Stimulated activated naive CD8-positive, alpha-beta T cell treated with anti-CD3 and anti-CD28 coated beads, Interleukin-15, Interleukin-2, amounts not matched to agents 100 ng/mL and 50 ng/mL, for 24 hours (primary cell): ENCODE measurements around the gene TM4SF5.

ENCODE experiments used
- H3K27ac Mint-ChIP-seq: one replicate; pipeline ENCODE4 v1.8.0; 2021; ENCODE audit warnings: mild to moderate bottlenecking, mixed read lengths
- H3K27me3 Mint-ChIP-seq: one replicate; pipeline ENCODE4 v1.8.0; 2021; ENCODE audit warnings: mixed read lengths
- H3K36me3 Mint-ChIP-seq: one replicate; pipeline ENCODE4 v1.8.0; 2021; ENCODE audit warnings: low read depth, mixed read lengths
- H3K4me1 Mint-ChIP-seq: one replicate; pipeline ENCODE4 v1.8.0; 2021; ENCODE audit warnings: low read depth, mixed read lengths
- H3K4me3 Mint-ChIP-seq: one replicate; pipeline ENCODE4 v1.8.0; 2021; ENCODE audit warnings: mild to moderate bottlenecking, mixed read lengths
- H3K9me3 Mint-ChIP-seq: one replicate; pipeline ENCODE4 v1.8.0; 2021; ENCODE audit warnings: mixed read lengths

The TM4SF5 gene

DNA sequence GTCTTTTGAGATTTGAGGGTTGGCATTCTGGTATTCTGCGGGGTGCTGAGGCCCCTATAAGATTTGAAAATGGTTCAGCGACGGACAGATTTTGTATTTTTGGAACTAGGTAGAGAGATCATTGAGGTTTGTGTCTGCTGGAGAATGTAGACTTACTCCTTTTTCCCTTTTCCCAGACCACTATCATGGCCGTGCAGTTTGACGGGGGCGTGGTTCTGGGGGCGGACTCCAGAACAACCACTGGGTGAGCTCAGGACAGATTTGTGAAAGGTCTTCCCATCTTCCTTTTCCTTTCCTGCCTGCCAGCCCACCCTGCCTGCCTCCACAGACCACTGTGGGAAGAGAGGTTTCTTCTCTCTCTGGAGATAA is 24.9 kb downstream of the TM4SF5 start:
- H3K4me3 Mint-ChIP-seq = peak overlapping the region; percentile 100
- peaks cover 21% of the 10 kb centered on the region for H3K4me1 Mint-ChIP-seq
- H3K27me3 Mint-ChIP-seq = peaks cover 4% of the 10 kb centered on the region
- no peaks in the 10 kb centered on the region for H3K9me3 Mint-ChIP-seq
- peak overlapping the region; percentile 98 for H3K27ac Mint-ChIP-seq
- peaks cover 22% of the 10 kb centered on the region for H3K36me3 Mint-ChIP-seq

DNA sequence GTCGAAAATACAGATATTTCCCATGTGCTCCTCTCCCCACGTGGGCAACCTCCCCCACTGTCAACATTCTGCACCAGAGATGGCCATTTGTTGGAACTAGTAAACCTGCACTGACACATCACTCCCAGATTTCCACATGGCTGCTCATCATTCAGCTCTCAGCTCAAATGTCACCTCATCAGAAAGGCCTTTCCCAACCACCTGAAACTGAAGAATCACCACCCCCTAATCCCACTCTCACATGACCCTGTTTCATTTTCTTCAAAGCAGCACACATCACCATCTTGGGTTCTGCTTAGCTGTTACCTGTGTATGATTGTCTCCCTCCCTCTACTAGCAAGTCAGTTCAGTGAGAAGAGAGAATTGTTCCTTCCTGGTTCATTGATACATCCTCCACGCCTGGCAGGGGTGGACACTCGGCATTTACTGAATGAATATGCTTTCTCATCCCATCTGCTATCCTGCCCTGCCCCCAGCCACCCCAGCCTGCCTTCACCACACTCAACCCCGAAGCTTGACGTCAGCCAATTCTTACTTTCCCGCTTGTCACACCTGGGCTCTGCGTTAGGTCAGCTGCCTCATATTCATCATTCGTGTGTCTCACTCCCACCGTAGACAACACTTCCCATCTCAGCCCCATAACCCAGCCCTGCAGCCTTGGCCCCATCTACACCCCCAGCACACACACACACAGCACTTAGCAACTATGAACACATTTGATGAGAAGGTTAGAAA is 28.9 kb downstream of the TM4SF5 start:
- H3K27me3 Mint-ChIP-seq = no peaks in the 10 kb centered on the region
- no peak overlapping the region for H3K4me3 Mint-ChIP-seq
- H3K27ac Mint-ChIP-seq = peak overlapping the region; percentile 10
- H3K9me3 Mint-ChIP-seq = no peaks in the 10 kb centered on the region
- peaks cover 21% of the 10 kb centered on the region for H3K4me1 Mint-ChIP-seq
- H3K36me3 Mint-ChIP-seq = peaks cover 22% of the 10 kb centered on the region

DNA sequence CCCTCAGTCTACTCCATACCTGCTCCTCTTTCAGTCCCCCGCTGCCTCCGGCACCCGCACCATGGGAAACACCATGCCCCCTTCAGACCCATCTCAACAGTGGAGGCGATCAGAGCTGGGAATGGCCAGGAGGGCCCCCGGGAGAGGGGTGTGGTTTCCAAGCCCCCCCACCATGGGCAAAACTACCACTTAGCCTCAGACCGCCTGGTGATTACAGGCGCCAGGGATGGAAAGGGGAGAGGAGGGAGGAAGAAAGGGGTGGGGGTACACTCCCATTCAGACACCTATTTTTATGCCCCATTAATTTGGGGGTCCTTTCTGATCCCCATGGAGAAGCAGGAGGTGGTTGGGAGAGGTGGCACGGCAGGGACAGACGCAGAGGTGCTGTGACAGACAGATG is 30.5 kb downstream of the TM4SF5 start, which contains the start of gene C17orf114:
Gene C17orf114 (minus strand): TSS at position 101 of the 400 bp plus-strand sequence.
- peaks cover 22% of the 10 kb centered on the region for H3K36me3 Mint-ChIP-seq
- H3K27ac Mint-ChIP-seq = no peak within 1 kb of the TSS
- H3K4me1 Mint-ChIP-seq = peaks cover 15% of the 10 kb centered on the region
- no peak within 1 kb of the TSS for H3K4me3 Mint-ChIP-seq
- no peaks in the 10 kb centered on the region for H3K27me3 Mint-ChIP-seq
- no peaks in the 10 kb centered on the region for H3K9me3 Mint-ChIP-seq

DNA sequence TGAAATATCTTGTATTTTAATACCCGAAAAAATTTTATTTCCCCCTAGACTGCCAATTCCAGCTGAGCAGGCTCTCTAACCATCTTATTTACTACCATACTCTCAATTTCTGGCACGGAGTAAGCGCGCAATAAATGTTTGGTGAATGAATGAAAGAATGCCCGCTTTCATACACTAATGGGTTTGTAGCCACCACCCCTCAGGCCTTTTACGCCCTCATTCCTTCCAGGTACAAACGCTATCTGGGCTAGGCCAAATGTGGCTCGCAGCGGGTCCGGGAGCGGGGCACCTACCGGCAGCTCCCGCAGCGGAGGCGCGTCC is 34.7 kb downstream of the TM4SF5 start:
- H3K36me3 Mint-ChIP-seq = no peaks in the 10 kb centered on the region
- no peaks in the 10 kb centered on the region for H3K9me3 Mint-ChIP-seq
- H3K4me3 Mint-ChIP-seq = peak overlapping the region; percentile 77
- no peak overlapping the region for H3K27ac Mint-ChIP-seq
- H3K27me3 Mint-ChIP-seq = no peaks in the 10 kb centered on the region
- H3K4me1 Mint-ChIP-seq = peaks cover 11% of the 10 kb centered on the region

DNA sequence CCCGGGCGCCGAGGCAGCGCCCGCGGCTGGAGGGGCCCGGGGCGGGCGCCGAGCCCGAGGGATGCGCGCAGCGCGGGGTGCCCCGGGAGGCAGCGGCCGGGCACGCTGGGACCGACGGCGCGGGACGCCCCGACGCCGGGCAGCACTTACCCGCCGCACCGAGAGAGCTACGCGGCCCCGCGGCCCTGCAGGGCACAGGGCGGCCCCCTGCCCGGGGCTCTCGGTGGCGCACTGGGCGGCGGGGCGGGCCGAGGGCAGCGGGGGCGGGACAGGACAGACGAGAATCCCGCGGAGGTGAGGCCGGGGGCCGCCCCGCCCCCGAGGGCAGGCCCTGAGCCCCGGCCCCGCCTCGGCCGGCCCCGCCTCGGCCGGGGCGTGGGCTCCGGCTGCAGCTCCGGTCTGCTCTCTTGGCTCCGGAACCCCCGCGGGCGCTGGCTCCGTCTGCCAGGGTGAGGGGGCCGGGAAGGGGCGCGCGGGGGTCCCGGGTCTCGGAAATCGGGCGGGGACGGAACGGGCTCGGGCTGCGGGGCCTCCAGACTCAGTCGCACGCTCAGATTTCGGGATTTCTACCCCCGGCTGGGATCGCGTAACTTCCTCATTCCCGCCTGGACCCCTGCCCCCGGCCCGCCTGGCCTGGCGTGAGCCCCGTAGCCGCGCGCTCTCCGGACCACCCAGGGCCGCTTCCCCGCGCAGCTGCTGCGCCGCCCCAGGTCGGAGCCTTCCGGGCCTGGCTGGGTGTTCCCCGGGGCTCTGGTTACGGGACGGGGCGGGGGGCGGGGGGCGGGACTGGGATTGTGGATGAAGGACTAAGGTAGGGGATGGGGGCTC is 35.3 kb downstream of the TM4SF5 start, which contains the start of gene PLD2:
Gene PLD2 (plus strand): TSS at position 376 of the 828 bp plus-strand sequence. CDS start 621 bp downstream, outside the sequence.
- no peak within 1 kb of the TSS for H3K27ac Mint-ChIP-seq
- H3K27me3 Mint-ChIP-seq = no peaks in the 10 kb centered on the region
- no peaks in the 10 kb centered on the region for H3K36me3 Mint-ChIP-seq
- H3K4me3 Mint-ChIP-seq = peak within 1 kb of the TSS; percentile 77
- H3K9me3 Mint-ChIP-seq = no peaks in the 10 kb centered on the region
- H3K4me1 Mint-ChIP-seq = peaks cover 11% of the 10 kb centered on the region

DNA sequence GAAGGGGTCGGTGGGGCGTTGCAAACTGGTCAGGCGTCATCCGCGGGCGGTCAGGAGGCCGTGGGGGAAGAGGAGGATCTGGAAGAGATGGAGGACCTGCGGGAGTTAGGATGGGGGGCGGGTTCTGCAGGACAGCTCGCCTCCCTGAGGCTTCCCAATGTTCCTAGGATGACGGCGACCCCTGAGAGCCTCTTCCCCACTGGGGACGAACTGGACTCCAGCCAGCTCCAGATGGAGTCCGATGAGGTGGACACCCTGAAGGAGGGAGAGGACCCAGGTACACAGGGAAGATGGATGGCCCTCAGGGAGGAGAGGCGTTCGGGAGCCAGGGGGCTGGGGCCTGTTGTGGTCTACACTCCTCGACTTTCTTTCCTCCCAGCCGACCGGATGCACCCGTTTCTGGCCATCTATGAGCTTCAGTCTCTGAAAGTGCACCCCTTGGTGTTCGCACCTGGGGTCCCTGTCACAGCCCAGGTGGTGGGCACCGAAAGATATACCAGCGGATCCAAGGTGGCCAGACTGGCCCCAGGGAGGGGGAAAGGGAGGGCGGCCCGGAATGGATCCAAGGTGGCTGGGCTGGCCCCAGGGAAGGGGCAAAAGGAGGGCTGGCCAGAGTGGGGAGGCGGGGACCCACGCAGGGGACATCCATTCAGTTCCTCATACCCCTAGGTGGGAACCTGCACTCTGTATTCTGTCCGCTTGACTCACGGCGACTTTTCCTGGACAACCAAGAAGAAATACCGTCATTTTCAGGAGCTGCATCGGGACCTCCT is 36.1 kb downstream of the TM4SF5 start:
- Mint-ChIP-seq H3K36me3 (no peaks in the 10 kb centered on the region), H3K27me3 (no peaks in the 10 kb centered on the region), H3K4me3 (peak overlapping the region; percentile 70), H3K4me1 (peaks cover 11% of the 10 kb centered on the region), H3K27ac (no peak overlapping the region), H3K9me3 (no peaks in the 10 kb centered on the region)

DNA sequence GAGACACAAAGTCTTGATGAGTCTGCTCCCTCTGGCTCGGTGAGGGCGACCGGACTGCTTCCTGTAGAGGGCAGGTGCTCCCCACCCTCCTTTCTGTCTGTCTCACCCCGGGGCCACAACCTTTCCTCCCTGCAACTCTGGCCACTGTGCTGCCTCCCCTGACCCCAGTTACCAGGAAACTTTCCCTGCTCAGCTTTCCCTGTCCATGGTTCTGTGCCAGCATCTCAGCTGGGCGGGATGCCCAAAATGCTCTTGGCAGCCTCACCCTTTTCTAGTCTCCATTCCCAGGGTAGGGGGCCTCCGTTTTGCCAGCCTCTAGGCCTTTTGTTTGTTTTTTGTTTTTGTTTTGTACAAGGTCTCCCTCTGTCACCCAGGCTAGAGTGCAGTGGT is 36.7 kb downstream of the TM4SF5 start:
- Mint-ChIP-seq H3K27me3 (no peaks in the 10 kb centered on the region), H3K4me1 (peaks cover 11% of the 10 kb centered on the region), H3K9me3 (no peaks in the 10 kb centered on the region), H3K27ac (no peak overlapping the region), H3K4me3 (peak overlapping the region; percentile 49), H3K36me3 (no peaks in the 10 kb centered on the region)

DNA sequence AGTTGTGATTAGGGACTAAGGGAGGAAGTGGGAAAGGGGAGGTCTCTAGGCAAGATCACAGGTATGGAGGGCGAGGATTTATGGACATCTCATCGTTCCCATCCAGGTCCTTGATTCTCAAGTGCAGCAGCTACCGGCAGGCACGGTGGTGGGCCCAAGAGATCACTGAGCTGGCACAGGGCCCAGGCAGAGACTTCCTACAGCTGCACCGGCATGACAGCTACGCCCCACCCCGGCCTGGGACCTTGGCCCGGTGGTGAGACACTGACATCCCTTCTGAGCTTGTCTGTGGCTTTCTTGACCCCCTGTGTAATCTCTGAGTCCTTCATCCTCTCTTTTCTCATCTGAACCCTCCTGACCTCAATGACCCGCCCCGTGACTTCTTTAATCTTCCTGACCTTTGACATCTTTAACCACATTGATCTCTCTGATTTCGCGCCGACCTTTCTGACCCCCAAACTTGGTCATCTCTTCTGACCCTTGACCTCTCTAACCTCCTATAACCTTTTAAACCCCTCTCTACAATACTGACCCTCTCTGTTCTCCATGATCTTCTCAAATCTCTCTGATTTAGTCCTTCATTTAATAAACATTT is 39.1 kb downstream of the TM4SF5 start:
- H3K4me3 Mint-ChIP-seq = no peak overlapping the region

DNA sequence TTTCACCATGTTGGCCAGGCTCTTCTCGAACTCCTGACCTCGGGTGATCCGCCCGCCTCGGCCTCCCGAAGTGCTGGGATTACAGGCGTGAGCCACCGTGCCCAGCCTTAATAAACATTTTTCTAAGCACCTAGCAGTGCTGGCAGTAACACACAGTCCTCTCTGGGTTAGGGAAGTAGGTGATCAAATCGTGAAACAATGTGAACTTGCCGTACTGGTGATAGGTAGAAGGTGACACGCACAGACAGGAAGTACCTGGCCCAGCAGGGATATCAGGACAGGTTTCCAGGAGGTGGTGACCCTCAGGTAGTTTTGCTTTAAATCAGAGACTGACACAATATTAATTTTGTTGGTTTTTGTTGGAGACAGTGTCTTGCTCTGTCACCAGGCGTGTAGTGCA is 39.8 kb downstream of the TM4SF5 start:
- Mint-ChIP-seq H3K4me3 (no peak overlapping the region), H3K4me1 (peaks cover 5% of the 10 kb centered on the region), H3K36me3 (no peaks in the 10 kb centered on the region), H3K27me3 (no peaks in the 10 kb centered on the region), H3K27ac (no peak overlapping the region), H3K9me3 (no peaks in the 10 kb centered on the region)

More for the DNA sequence above, 39.1 kb downstream of the TM4SF5 start:
- Mint-ChIP-seq H3K36me3 (no peaks in the 10 kb centered on the region), H3K4me1 (peaks cover 11% of the 10 kb centered on the region), H3K9me3 (no peaks in the 10 kb centered on the region), H3K27ac (no peak overlapping the region), H3K27me3 (no peaks in the 10 kb centered on the region)

DNA sequence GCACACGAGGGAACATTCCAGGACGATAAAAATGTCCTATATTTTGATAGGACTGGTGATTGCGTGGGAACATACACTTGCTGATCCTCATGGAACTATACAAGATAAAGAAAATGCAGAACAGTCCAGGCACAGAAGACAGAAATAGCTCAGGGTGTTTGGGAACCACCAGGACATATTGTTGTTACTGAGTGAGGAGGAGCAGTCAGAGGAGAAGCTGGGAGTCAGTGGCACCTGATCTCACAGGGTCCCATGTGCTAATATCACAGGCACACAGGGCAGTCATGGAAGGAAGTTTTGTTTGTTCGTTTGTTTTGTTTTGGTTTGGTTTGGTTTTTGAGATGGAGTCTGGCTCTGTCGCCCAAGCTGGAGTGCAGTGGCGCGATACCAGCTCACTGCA is 41.0 kb downstream of the TM4SF5 start:
- no peak overlapping the region for H3K4me3 Mint-ChIP-seq
- peaks cover 2% of the 10 kb centered on the region for H3K4me1 Mint-ChIP-seq
- no peaks in the 10 kb centered on the region for H3K27me3 Mint-ChIP-seq
- H3K27ac Mint-ChIP-seq = no peak overlapping the region
- H3K9me3 Mint-ChIP-seq = no peaks in the 10 kb centered on the region
- H3K36me3 Mint-ChIP-seq = no peaks in the 10 kb centered on the region

DNA sequence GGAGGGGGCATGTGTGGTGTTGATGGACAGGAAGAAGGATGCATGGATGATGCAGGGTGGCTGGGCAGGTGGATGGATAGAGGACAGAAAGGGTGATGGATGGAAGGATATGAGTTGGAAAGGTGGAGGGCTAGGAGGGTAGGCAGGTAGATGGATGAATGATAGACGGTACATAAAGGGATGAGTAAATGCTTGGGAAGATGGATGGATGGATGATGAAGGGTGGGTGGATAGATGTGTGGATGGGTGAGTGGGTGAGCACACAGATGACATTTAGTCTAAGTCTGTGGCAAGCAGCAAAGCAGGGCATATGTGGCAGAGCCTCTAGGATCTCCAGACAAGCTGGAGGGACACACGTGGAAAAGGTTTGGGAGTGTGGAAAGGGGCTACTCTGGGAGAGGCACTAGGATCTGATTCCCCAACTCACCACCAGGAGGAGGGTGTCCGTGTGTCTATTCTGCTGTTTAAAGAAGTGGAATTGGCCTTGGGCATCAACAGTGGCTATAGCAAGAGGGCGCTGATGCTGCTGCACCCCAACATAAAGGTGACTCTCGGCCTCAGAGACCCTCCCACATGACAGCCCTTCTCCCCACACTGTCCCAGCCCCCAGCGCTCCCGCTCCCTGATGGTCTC is 43.5 kb downstream of the TM4SF5 start:
- Mint-ChIP-seq H3K36me3 (no peaks in the 10 kb centered on the region), H3K27ac (no peak overlapping the region), H3K27me3 (no peaks in the 10 kb centered on the region), H3K9me3 (no peaks in the 10 kb centered on the region), H3K4me1 (no peaks in the 10 kb centered on the region), H3K4me3 (no peak overlapping the region)

DNA sequence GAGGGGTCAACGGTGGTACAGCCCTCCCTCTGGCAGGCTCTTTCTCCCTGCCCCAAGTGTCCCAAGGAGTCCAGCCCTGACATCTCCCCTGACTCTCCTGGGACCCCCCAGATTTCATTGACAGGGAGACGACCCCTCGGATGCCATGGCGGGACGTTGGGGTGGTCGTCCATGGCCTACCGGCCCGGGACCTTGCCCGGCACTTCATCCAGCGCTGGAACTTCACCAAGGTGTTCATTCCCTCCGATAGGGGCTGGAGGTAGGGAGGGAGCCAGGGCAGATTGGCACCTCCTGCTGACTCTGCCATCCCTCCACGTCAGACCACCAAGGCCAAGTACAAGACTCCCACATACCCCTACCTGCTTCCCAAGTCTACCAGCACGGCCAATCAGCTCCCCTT is 45.1 kb downstream of the TM4SF5 start:
- Mint-ChIP-seq H3K27me3 (no peaks in the 10 kb centered on the region), H3K9me3 (no peaks in the 10 kb centered on the region)

DNA sequence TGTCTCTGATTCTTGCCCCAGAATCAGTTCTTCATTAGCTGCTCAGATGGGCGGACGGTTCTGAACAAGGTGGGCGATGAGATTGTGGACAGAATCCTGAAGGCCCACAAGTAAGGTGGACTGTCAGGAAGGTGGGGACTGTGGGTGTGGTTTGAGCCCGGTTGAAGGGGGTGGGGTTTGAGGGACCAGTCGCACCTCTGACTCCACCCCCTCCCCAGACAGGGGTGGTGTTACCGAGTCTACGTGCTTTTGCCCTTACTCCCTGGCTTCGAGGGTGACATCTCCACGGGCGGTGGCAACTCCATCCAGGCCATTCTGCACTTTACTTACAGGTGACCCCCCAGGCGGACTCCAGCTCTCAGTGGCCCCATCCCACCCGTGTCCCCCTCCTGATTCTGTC is 46.6 kb downstream of the TM4SF5 start:
- H3K4me3 Mint-ChIP-seq = no peak overlapping the region
- no peak overlapping the region for H3K27ac Mint-ChIP-seq
- H3K27me3 Mint-ChIP-seq = no peaks in the 10 kb centered on the region
- no peaks in the 10 kb centered on the region for H3K9me3 Mint-ChIP-seq
- no peaks in the 10 kb centered on the region for H3K4me1 Mint-ChIP-seq
- no peaks in the 10 kb centered on the region for H3K36me3 Mint-ChIP-seq

More for the DNA sequence above, 45.1 kb downstream of the TM4SF5 start:
- Mint-ChIP-seq H3K4me1 (no peaks in the 10 kb centered on the region), H3K36me3 (no peaks in the 10 kb centered on the region), H3K27ac (no peak overlapping the region), H3K4me3 (no peak overlapping the region)

DNA sequence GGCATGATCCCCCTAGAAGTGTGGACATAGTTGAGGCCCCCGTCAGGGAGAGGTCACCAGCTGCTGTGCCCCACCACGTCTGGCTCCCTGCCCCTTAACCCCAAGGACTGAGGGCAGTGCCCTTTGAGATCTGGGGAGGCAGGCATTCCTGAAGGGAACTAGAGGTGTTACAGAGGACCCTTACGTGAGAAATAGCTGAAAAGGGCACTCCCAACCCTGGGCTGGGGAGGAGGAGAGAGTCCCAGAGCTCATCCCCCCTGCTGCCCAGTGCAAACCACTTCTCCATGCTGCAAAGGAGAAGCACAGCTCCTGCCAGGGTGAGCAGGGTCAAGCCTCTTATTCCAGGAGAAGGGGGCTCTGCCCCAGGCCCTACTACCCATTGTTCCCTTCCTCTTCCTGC is 51.1 kb downstream of the TM4SF5 start:
- H3K4me3 Mint-ChIP-seq = no peak overlapping the region
- no peaks in the 10 kb centered on the region for H3K9me3 Mint-ChIP-seq
- H3K27ac Mint-ChIP-seq = no peak overlapping the region
- no peaks in the 10 kb centered on the region for H3K4me1 Mint-ChIP-seq
- no peaks in the 10 kb centered on the region for H3K27me3 Mint-ChIP-seq
- no peaks in the 10 kb centered on the region for H3K36me3 Mint-ChIP-seq
